Lower lobe of right lung (tissue), 2 donors: ENCODE results near the gene LAMB3. TPM values are rescaled to one million over a fixed set of nuclear protein-coding genes. Genes with fewer than 3 reads are reported as not detected.

ENCODE experiments used
- ATAC-seq, 2 donors: fragments of 200-7000 bp; cut with Tn5 transposase; one replicate each; pipeline ENCODE4 v1.9.1; 2020 to 2022; ENCODE audit warnings: mild to moderate bottlenecking in 2 of 2, moderate library complexity in 2 of 2
- DNase-seq: peaks from one replicate; pipeline ENCODE4 v3.0.0-alpha.2; 2020
- H3K27ac ChIP-seq: fragments of 200-600 bp; one replicate; pipeline ENCODE4 v1.8.0; 2022
- H3K27me3 ChIP-seq: fragments of 200-600 bp; one replicate; pipeline ENCODE4 v1.8.0; 2022; ENCODE audit warnings: low read depth
- H3K36me3 ChIP-seq: fragments of 200-600 bp; one replicate; pipeline ENCODE4 v1.8.0; 2022; ENCODE audit warnings: mild to moderate bottlenecking
- H3K4me1 ChIP-seq: fragments of 200-600 bp; one replicate; pipeline ENCODE4 v1.8.0; 2022
- H3K4me3 ChIP-seq: fragments of 200-600 bp; one replicate; pipeline ENCODE4 v1.8.0; 2022; ENCODE audit warnings: mild to moderate bottlenecking
- H3K9me3 ChIP-seq: fragments of 200-600 bp; one replicate; pipeline ENCODE4 v1.8.0; 2022
- intact Hi-C: fragments of 100-400 bp; cut with DNase I; formaldehyde crosslinking; loops from one replicate; pipeline ENCODE4 v1.11.0; 2022
- total RNA-seq: library from RNA; stranded (reverse); fragmentation: NEBNext Ultra II Directional; extraction: Animal tissue kit (Norgen Biotek cat#: 25700); gene quantifications from one replicate; pipeline ENCODE4 v1.2.1, GENCODE V29; 2021
- TF ChIP-seq, protein P1 (sequence below): fragments of 200-600 bp; IDR thresholded peaks from one replicate; pipeline ENCODE4 v1.8.0; 2022; ENCODE audit warnings: antibody characterized with exemption, mild to moderate bottlenecking
- donor health status: DM: no; HTN: yes; CAD: no; lungs with severe emphysema.

The LAMB3 gene
- total RNA-seq, 1 donor from 2014 or later, result 47.2 TPM

DNA sequence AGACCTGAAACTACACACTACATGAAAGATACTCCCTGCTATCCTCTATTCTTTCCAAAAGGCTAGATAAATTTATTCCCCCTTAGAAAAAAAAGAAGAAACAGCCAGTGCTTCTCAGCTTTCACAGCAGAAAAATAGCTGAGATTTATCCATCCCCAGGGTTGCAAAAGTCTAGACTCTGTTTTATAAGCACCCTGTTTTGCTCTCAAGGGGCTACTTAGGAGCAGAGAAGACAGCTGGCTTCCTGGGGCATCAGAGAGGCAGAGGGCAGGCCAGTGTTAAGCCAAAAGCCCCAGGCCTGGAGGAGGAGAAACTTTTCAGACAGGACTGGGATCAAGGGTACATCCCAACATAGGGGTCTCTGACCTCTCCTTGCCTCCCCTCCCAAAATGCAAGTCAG lies 3.9 kb downstream of the LAMB3 start:
- H3K27me3 ChIP-seq, result no peaks in the 10 kb centered on the region
- H3K9me3 ChIP-seq, result no peaks in the 10 kb centered on the region
- no peak overlapping the region for H3K27ac ChIP-seq
- no peak overlapping the region for H3K4me3 ChIP-seq
- H3K36me3 ChIP-seq, result no peaks in the 10 kb centered on the region
- no peak for DNase-seq
- intact Hi-C loops, result no loop called here
- TF ChIP-seq, protein P1, sequence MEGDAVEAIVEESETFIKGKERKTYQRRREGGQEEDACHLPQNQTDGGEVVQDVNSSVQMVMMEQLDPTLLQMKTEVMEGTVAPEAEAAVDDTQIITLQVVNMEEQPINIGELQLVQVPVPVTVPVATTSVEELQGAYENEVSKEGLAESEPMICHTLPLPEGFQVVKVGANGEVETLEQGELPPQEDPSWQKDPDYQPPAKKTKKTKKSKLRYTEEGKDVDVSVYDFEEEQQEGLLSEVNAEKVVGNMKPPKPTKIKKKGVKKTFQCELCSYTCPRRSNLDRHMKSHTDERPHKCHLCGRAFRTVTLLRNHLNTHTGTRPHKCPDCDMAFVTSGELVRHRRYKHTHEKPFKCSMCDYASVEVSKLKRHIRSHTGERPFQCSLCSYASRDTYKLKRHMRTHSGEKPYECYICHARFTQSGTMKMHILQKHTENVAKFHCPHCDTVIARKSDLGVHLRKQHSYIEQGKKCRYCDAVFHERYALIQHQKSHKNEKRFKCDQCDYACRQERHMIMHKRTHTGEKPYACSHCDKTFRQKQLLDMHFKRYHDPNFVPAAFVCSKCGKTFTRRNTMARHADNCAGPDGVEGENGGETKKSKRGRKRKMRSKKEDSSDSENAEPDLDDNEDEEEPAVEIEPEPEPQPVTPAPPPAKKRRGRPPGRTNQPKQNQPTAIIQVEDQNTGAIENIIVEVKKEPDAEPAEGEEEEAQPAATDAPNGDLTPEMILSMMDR, result no peak
- peaks cover 92% of the 10 kb centered on the region for H3K4me1 ChIP-seq
- no peak for ATAC-seq

DNA sequence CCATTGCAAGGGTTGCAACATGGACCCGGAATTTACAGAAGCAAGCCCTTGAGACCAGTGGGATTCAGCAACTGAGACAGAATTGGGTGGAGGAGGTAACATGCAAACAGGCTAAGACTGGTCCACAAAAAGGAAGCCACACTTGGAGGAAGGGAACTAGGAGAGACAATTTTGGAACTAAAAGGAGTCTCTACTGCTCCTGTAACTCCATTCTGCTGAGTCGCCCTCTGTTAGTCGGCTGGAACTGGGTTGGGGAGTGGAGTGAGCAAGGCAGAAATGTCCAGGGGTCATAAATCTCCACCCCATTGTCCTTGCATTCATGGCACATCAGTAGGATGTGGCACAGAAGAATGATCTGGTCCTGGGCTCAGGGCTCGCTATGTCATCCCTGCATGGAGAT lies 5.1 kb downstream of the LAMB3 start:
- intact Hi-C loops, result no loop called here
- H3K4me1 ChIP-seq, result peaks cover 92% of the 10 kb centered on the region
- no peaks in the 10 kb centered on the region for H3K27me3 ChIP-seq
- H3K36me3 ChIP-seq, result no peaks in the 10 kb centered on the region
- H3K9me3 ChIP-seq, result no peaks in the 10 kb centered on the region
- no peak for ATAC-seq
- no peak overlapping the region for H3K27ac ChIP-seq
- no peak for DNase-seq
- no peak overlapping the region for H3K4me3 ChIP-seq
- TF ChIP-seq, protein P1, result no peak

DNA sequence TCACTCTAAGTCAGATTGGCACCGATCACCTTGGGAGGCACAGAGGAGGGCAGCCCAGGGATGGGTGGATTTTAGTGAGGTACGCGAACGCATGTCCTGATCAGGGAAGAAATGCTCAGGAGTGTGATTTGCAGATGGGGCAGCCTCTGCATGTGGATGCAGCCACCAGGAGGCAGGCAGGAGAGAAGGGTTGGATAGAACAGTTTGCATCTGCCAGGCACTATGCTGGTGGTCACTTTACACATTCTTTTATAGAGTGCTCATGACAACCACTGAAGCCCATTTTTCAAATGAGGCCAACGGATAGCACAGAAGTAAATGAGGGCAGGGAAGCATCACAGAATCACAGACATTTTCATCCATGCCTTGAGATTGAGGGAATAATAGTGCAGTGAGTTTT lies 5.7 kb downstream of the LAMB3 start:
- TF ChIP-seq, protein P1, result peak; percentile 15
- H3K27me3 ChIP-seq, result no peaks in the 10 kb centered on the region
- peaks cover 92% of the 10 kb centered on the region for H3K4me1 ChIP-seq
- H3K36me3 ChIP-seq, result no peaks in the 10 kb centered on the region
- H3K27ac ChIP-seq, result peak overlapping the region; percentile 31
- H3K4me3 ChIP-seq, result no peak overlapping the region
- no peak for ATAC-seq
- intact Hi-C loops, result no loop called here
- no peak for DNase-seq
- H3K9me3 ChIP-seq, result no peaks in the 10 kb centered on the region

DNA sequence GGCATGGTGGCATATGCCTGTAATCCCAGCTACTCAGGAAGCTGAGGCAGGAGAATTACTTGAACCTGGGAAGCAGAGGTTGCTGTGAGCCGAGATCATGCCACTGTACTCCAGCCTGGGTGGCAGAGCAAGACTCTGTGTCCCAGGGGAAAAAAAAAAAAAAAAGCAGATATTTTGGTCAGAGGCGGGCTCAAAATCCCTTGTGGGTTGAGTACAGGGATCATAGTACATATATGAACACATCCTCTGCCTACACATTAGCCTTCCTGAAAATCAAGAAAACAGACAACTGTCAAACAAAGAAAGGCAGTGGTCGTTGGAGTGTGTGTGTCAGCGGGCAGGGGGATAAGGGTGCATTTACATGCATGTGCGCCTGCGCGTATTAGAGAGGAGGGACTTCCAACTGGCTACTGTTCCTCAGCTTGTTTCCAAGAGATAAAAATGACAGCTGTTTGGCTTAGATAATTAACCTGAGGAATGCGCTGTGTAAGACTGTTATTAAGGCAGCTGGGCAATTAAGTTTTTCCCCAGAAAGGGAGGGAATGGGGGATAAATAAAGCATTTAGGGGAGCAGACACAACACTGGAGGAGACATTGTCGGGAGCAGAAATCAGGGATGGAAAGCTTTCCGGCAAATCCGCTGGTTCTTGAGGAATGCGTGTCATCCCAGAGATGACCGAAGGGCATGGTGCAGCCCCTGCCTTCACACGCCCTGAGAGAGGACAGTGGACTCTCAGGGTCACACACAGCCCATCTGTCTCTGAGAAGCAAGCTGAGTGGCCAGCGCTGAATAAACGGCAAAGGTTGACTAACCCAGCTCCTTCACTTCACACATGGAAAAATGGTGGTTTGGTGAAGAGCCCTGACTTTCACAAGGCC lies 6.4 kb downstream of the LAMB3 start:
- Histone ChIP-seq H3K27me3 (no peaks in the 10 kb centered on the region), H3K4me1 (peaks cover 91% of the 10 kb centered on the region), H3K9me3 (no peaks in the 10 kb centered on the region), H3K36me3 (no peaks in the 10 kb centered on the region), H3K27ac (peak overlapping the region; percentile 31), H3K4me3 (no peak overlapping the region)
- intact Hi-C loops, result no loop called here
- DNase-seq (no peak), ATAC-seq (no peak)
- TF ChIP-seq, protein P1, result no peak

DNA sequence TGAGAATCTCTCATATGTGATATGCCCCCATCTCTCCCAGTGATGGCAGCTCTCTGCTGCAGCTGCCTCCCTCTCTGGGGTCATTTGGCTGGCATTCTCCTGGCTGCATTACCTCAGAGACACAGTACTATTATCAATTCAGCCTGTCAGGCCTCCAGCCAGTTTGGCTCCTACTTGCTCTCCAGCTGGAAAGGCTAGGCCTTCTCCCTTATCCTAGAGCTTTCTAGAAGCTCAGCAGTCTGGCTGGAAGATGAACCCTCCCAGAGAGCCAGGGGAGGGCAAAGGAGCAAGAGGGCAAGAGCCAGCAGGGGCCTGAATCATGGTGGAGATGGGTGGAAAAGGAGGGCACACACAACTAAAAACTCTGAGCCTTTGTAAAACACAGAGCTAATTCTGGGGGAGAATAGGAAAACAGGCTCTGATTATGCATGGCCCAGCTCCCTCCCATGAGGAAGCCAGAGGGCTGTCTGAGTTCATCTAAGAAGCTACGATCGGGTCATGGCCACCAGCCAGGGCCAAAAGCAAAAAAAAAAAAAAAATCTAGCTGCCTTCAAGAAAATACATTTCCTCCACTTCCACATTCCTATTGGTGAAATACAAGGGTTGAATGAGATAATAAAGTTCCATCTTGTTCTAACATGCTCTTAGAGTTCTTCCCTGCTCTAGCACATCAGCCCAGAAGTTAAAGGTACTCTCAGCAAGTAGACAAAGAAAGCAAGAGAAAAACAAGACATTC lies 8.8 kb downstream of the LAMB3 start:
- Histone ChIP-seq H3K36me3 (no peaks in the 10 kb centered on the region), H3K27me3 (no peaks in the 10 kb centered on the region), H3K9me3 (no peaks in the 10 kb centered on the region), H3K4me3 (no peak overlapping the region), H3K27ac (peak overlapping the region; percentile 74), H3K4me1 (peaks cover 67% of the 10 kb centered on the region)
- intact Hi-C loops, result no loop called here
- TF ChIP-seq, protein P1, result no peak
- ATAC-seq (peak; percentile 38 to 59), DNase-seq (no peak)
